Thyroid gland (tissue), 4 donors: ENCODE results near the gene EDC3. TPM values are rescaled to one million over a fixed set of nuclear protein-coding genes. Genes with fewer than 3 reads are reported as not detected.

ENCODE experiments used
- DNase-seq, 2 donors: peaks; one replicate each; pipeline ENCODE4 v3.0.0-alpha.2; 2019
- H3K27ac ChIP-seq, 3 donors: fragments of 200-600 bp; sonication (generic); 1 replicate in 2 of 3; 2 replicates in 1 of 3; pipeline ENCODE4 v1.5.1; 2016 to 2019; ENCODE audit warnings: mild to moderate bottlenecking in 1 of 3, moderate library complexity in 1 of 3
- H3K27me3 ChIP-seq: fragments of 200-600 bp; sonication (generic); one replicate; pipeline ENCODE4 v1.5.1; 2019
- H3K36me3 ChIP-seq, 2 donors: fragments of 200-600 bp; sonication (generic); one replicate each; pipeline ENCODE4 v1.5.1; 2016 to 2019
- H3K4me1 ChIP-seq, 2 donors: fragments of 200-600 bp; sonication (generic); one replicate each; pipeline ENCODE4 v1.5.1; 2017 to 2019
- H3K4me3 ChIP-seq, 3 donors: fragments of 200-600 bp; sonication (generic); replicated peaks in 1 of 3; 1 replicate in 2 of 3; 2 replicates in 1 of 3; pipeline ENCODE4 v1.5.1; 2016; ENCODE audit warnings: mild to moderate bottlenecking in 1 of 3
- H3K9me3 ChIP-seq: fragments of 200-600 bp; sonication (generic); one replicate; pipeline ENCODE4 v1.5.1; 2017
- CTCF ChIP-seq, 6 experiments: fragments of 200-600 bp in 3 of 6; fragments of 450-650 bp in 3 of 6; sonication (generic) in 3 of 6; IDR thresholded peaks; one replicate each; pipeline ENCODE4 v1.5.1; 2016 to 2019; ENCODE audit warnings: antibody characterized with exemption in 6 of 6, mild to moderate bottlenecking in 2 of 6, inconsistent platforms in 1 of 6, moderate library complexity in 1 of 6
- POLR2A ChIP-seq, 2 donors: fragments of 450-650 bp; IDR thresholded peaks; one replicate each; pipeline ENCODE4 v1.6.1; 2017; ENCODE audit warnings: antibody characterized with exemption in 2 of 2, mild to moderate bottlenecking in 2 of 2, moderate library complexity in 1 of 2
- WGBS, 2 donors: methylation state at CpG; one replicate each; pipeline ENCODE4 v1.1.5; 2017; 5-methylcytosine and 5-hydroxymethylcytosine counted together
- intact Hi-C: fragments of 100-400 bp; cut with DNase I; formaldehyde crosslinking; loops from one replicate; pipeline ENCODE4 v1.15.1; 2023
- total RNA-seq, 4 donors: library from RNA; depleted of rRNA; stranded (reverse); fragments of >200 nt; gene quantifications; one replicate each; pipeline ENCODE4 v1.2.3, GENCODE V29; 2016

The EDC3 gene
- total RNA-seq, 4 donors from 2014 or later, result 16.3 to 64.7 (median 25.7) TPM

GRCh38 chr15:74655424-74655823 is 40.4 kb downstream of the EDC3 start:
- H3K4me1 ChIP-seq, result peaks cover 55 to 71% of the 10 kb centered on the region in 2 donors
- no peak for DNase-seq
- no peaks in the 10 kb centered on the region for H3K9me3 ChIP-seq
- no peaks in the 10 kb centered on the region for H3K36me3 ChIP-seq
- H3K4me3 ChIP-seq, result no peak overlapping the region
- H3K27me3 ChIP-seq, result no peaks in the 10 kb centered on the region
- peak overlapping the region in 2 of 3 donors; percentile 85 to 90 for H3K27ac ChIP-seq
- intact Hi-C loops, result no loop called here
- WGBS, 2 donors, result 80 to 85% methylated on average over 7 of the region's 7 CpGs
- TF ChIP-seq CTCF (IDR thresholded peaks at IDR 0.05) (no peak), POLR2A (IDR thresholded peaks at IDR 0.05) (no peak)

DNA sequence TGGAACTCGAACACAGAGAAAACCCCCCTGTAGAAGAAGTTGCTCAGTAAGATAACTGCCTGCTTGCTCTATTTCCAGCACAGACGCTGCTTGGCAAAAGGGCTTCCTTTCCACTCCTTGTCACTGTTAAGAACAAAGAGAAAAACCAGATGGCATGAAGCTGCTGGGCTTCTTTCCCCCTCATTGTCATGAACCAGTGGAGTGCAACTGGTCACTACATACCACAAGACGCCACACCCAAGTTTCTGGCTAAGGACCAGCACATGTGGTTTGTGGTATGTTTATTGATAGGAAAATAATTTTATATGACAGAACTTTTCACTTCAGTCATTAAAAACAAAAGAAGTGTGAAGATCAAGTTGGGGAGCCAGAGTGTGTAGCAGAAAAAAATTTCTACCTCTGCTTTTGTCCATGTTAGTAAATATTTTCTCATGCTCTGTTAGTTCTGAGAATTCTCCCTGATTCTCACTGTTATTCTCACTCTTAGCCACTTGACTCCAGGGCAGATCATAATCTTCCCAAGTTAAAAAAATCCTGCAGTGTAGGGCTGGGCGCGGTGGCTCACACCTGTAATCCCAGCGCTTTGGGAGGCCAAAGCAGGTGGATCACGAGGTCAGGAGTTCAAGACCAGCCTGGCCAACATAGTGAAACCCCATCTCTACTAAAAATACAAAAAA is 42.3 kb downstream of the EDC3 start:
- TF ChIP-seq CTCF (IDR thresholded peaks at IDR 0.05) (no peak), POLR2A (IDR thresholded peaks at IDR 0.05) (no peak)
- H3K9me3 ChIP-seq, result no peaks in the 10 kb centered on the region
- no peak overlapping the region for H3K4me3 ChIP-seq
- intact Hi-C loops, result no loop called here
- 43 to 44% methylated on average over 7 of the region's 7 CpGs for WGBS, 2 donors
- peak; percentile 80 to 82 for DNase-seq
- H3K36me3 ChIP-seq, result no peaks in the 10 kb centered on the region
- H3K4me1 ChIP-seq, result peaks cover 68 to 83% of the 10 kb centered on the region in 2 donors
- H3K27me3 ChIP-seq, result no peaks in the 10 kb centered on the region
- peak overlapping the region; percentile 65 to 90 (median 85) for H3K27ac ChIP-seq

DNA sequence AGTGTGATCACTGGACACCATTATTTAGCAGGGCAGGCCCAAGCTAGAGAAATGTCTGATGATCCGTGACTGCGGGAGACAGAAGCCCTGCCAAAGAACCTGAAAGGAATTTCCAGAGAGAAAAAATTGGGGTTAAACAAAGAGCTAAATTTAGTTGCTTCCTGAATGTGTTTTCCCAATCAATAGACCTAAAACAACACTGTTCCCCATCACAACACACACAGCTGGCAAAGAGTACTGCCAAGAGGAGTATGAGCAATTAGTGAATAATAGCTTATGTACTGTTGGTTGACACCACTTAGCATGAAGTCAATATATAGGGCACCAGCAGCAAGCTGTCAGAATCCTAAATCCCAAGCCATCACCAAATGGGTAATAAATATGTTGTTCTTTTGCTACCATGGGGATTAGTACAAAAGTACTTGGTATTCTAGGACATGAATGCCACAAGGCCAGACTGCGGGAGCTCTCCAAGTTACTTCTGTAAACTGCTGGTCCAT is 44.5 kb downstream of the EDC3 start:
- 25 to 34% methylated on average over 3 of the region's 3 CpGs for WGBS, 2 donors
- Histone ChIP-seq H3K27ac (peak overlapping the region; percentile 85 to 94 (median 90)), H3K4me3 (no peak overlapping the region), H3K36me3 (no peaks in the 10 kb centered on the region), H3K27me3 (no peaks in the 10 kb centered on the region), H3K9me3 (no peaks in the 10 kb centered on the region), H3K4me1 (peaks cover 78 to 79% of the 10 kb centered on the region in 2 donors)
- intact Hi-C loops, result no loop called here
- TF ChIP-seq POLR2A (IDR thresholded peaks at IDR 0.05) (no peak), CTCF (IDR thresholded peaks at IDR 0.05) (no peak)
- DNase-seq, result peak; percentile 80 to 86

GRCh38 chr15:74648051-74648842 is 47.6 kb downstream of the EDC3 start:
- Histone ChIP-seq H3K4me3 (no peak overlapping the region), H3K36me3 (no peaks in the 10 kb centered on the region)
- 79 to 93% methylated on average over 5 of the region's 5 CpGs for WGBS, 2 donors

More at GRCh38 chr15:74648051-74648842, 47.6 kb downstream of the EDC3 start:
- no peak for DNase-seq
- H3K9me3 ChIP-seq, result no peaks in the 10 kb centered on the region
- no peak for TF ChIP-seq POLR2A (IDR thresholded peaks at IDR 0.05)
- no peak for TF ChIP-seq CTCF (IDR thresholded peaks at IDR 0.05)
- H3K27me3 ChIP-seq, result no peaks in the 10 kb centered on the region
- intact Hi-C loops, result no loop called here
- peak overlapping the region; percentile 26 to 85 (median 62) for H3K27ac ChIP-seq
- peaks cover 69 to 76% of the 10 kb centered on the region in 2 donors for H3K4me1 ChIP-seq
